HS-5 (cell line): ENCODE measurements around the gene LMF1.
"Not testable (repeated sequence)": the region's sequence is repeated elsewhere in the genome, so short reads cannot be mapped to it uniquely, and the experiment has no call there.

ENCODE experiments used
- DNase-seq: peaks from one replicate; pipeline ENCODE4 v3.0.0-alpha.2; 2012; ENCODE audit warnings: low read depth

LMF1 gene

GRCh38 chr16:869823-870641, 100.8 kb downstream of the LMF1 start:
- DNase-seq: no peak

GRCh38 chr16:868846-869822, 101.7 kb downstream of the LMF1 start:
- no peak for DNase-seq

- DNase-seq: no peak
Measured at GRCh38 chr16:868386-868755, 102.4 kb downstream of the LMF1 start.

- DNase-seq: no peak
Measured at GRCh38 chr16:867421-868385, 103.1 kb downstream of the LMF1 start.

- DNase-seq: no peak
Measured at GRCh38 chr16:866252-866896, 104.4 kb downstream of the LMF1 start.

GRCh38 chr16:865026-865425, 105.8 kb downstream of the LMF1 start:
- DNase-seq: no peak

- DNase-seq: no peak
Measured at GRCh38 chr16:861446-861845, 109.3 kb downstream of the LMF1 start.

GRCh38 chr16:860891-861290, 109.9 kb downstream of the LMF1 start:
- no peak for DNase-seq

GRCh38 chr16:858971-859370, 111.8 kb downstream of the LMF1 start:
- not testable (repeated sequence) for DNase-seq

GRCh38 chr16:858441-858840, 112.3 kb downstream of the LMF1 start:
- not testable (repeated sequence) for DNase-seq

GRCh38 chr16:856811-857210, 114.0 kb downstream of the LMF1 start:
- DNase-seq: no peak

- DNase-seq: no peak
Measured at GRCh38 chr16:856101-856500, 114.7 kb downstream of the LMF1 start.

- no peak for DNase-seq
Measured at GRCh38 chr16:855471-855870, 115.3 kb downstream of the LMF1 start.

- DNase-seq: no peak
Measured at GRCh38 chr16:854808-855410, 115.9 kb downstream of the LMF1 start.

GRCh38 chr16:853981-854807, 116.6 kb downstream of the LMF1 start:
- no peak for DNase-seq

- DNase-seq: no peak
Measured at GRCh38 chr16:853306-853705, 117.5 kb downstream of the LMF1 start.

- DNase-seq: no peak
Measured at GRCh38 chr16:852451-853185, 118.2 kb downstream of the LMF1 start.

- no peak for DNase-seq
Measured at GRCh38 chr16:851871-852270, 118.9 kb downstream of the LMF1 start.

- no peak for DNase-seq
Measured at GRCh38 chr16:851209-851810, 119.5 kb downstream of the LMF1 start.
